MM.1S (cell line): ENCODE data around the gene HLA-DMB.

Experiments used
- DNase-seq: peaks from one replicate; pipeline ENCODE4 v3.0.0-alpha.2; 2015
- H2AFZ ChIP-seq: fragments of 300-600 bp; sonication (generic); 2 replicates; pipeline ENCODE4 v1.6.0; 2016; ENCODE audit warnings: antibody characterized with exemption, low read length
- H3F3A ChIP-seq: fragments of 300-600 bp; sonication (generic); 2 replicates; pipeline ENCODE4 v1.6.1; 2016; ENCODE audit warnings: mild to moderate bottlenecking, antibody characterized with exemption, low read length, moderate library complexity, mixed read lengths; ENCODE audit not compliant: insufficient read depth
- H3K27ac ChIP-seq: fragments of 300-600 bp; sonication (generic); 2 replicates; pipeline ENCODE4 v1.5.1; 2016; ENCODE audit warnings: mild to moderate bottlenecking, low read length
- H3K27me3 ChIP-seq: fragments of 300-600 bp; sonication (generic); replicated peaks from 2 replicates; pipeline ENCODE4 v1.6.0; 2016; ENCODE audit warnings: low read length; ENCODE audit not compliant: insufficient read depth
- H3K36me3 ChIP-seq: fragments of 300-600 bp; sonication (generic); replicated peaks from 2 replicates; pipeline ENCODE4 v1.6.1; 2016; ENCODE audit warnings: mild to moderate bottlenecking, low read length, mixed read lengths; ENCODE audit not compliant: insufficient read depth
- H3K4me1 ChIP-seq: fragments of 300-600 bp; sonication (generic); 2 replicates; pipeline ENCODE4 v1.6.1; 2016; ENCODE audit warnings: low read length, mixed read lengths
- H3K4me2 ChIP-seq: fragments of 300-600 bp; sonication (generic); 2 replicates; pipeline ENCODE4 v1.6.0; 2016; ENCODE audit warnings: low read depth, low read length
- H3K4me3 ChIP-seq: fragments of 300-600 bp; sonication (generic); 2 replicates; pipeline ENCODE4 v1.5.1; 2016; ENCODE audit warnings: low read length, mixed read lengths
- H3K79me2 ChIP-seq: fragments of 300-600 bp; sonication (generic); 2 replicates; pipeline ENCODE4 v1.6.1; 2016; ENCODE audit warnings: mixed run types, low read length, mixed read lengths
- H3K9ac ChIP-seq: fragments of 300-600 bp; sonication (generic); 2 replicates; pipeline ENCODE4 v1.6.1; 2016; ENCODE audit warnings: low read length, mixed read lengths
- H3K9me2 ChIP-seq: fragments of 300-600 bp; sonication (generic); replicated peaks from 2 replicates; pipeline ENCODE4 v1.6.1; 2016; ENCODE audit warnings: mild to moderate bottlenecking, low read length, mixed read lengths; ENCODE audit not compliant: insufficient read depth
- H3K9me3 ChIP-seq: fragments of 300-600 bp; sonication (generic); replicated peaks from 2 replicates; pipeline ENCODE4 v1.6.1; 2016; ENCODE audit warnings: mild to moderate bottlenecking, low read length, mixed read lengths; ENCODE audit not compliant: insufficient read depth
- H4K20me1 ChIP-seq: fragments of 300-600 bp; sonication (generic); 2 replicates; pipeline ENCODE4 v1.6.1; 2016; ENCODE audit warnings: mild to moderate bottlenecking, low read length, moderate library complexity, mixed read lengths; ENCODE audit not compliant: insufficient read depth
- EZH2 ChIP-seq: fragments of 300-600 bp; sonication (generic); optimal IDR thresholded peaks from 2 replicates; pipeline ENCODE3; 2017; ENCODE audit warnings: low read depth, mild to moderate bottlenecking, antibody characterized with exemption, low read length, mixed read lengths
- EZH2phosphoT487 ChIP-seq: fragments of 300-600 bp; sonication (generic); IDR thresholded peaks from 2 replicates; pipeline ENCODE4 v1.6.1; 2018; ENCODE audit warnings: antibody characterized with exemption, low read length
- TF ChIP-seq, protein P1 (sequence below): fragments of 300-600 bp; sonication (generic); IDR thresholded peaks from 2 replicates; pipeline ENCODE4 v1.5.1; 2016; ENCODE audit warnings: antibody characterized with exemption, low read length, mixed read lengths

HLA-DMB gene

DNA sequence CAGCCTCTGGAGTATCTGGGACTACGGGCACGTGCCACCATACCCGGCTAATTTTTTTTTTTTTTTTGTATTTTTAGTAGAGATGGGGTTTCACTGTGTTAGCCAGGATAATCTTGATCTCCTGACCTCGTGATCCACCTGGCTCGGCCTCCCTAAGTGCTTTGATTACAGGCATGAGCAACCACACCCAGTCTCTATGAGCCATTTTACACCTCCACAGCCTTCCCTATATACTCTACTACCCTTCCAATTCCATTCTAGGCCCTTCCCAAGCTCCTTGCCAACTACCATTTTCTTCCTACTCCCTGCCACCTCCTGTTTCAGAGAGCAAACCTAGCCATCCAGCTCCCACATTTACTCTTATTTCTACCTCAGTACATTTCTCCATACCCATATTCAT is 19.7 kb upstream of the HLA-DMB start:
- Histone ChIP-seq H3K4me1 (no peaks in the 10 kb centered on the region; the same call in 1 of the 2 replicates), H3K4me3 (no peak overlapping the region), H3K9me3 (no peaks in the 10 kb centered on the region), H3K36me3 (no peaks in the 10 kb centered on the region), H3K9ac (no peak overlapping the region), H4K20me1 (no peaks in the 10 kb centered on the region), H3K79me2 (no peaks in the 10 kb centered on the region), H3F3A (no peaks in the 10 kb centered on the region), H2AFZ (no peak overlapping the region), H3K9me2 (no peaks in the 10 kb centered on the region), H3K27me3 (no peaks in the 10 kb centered on the region), H3K4me2 (no peak overlapping the region), H3K27ac (no peak overlapping the region)
- TF ChIP-seq EZH2 = no peak
- no peak for TF ChIP-seq EZH2phosphoT487
- TF ChIP-seq, protein P1, sequence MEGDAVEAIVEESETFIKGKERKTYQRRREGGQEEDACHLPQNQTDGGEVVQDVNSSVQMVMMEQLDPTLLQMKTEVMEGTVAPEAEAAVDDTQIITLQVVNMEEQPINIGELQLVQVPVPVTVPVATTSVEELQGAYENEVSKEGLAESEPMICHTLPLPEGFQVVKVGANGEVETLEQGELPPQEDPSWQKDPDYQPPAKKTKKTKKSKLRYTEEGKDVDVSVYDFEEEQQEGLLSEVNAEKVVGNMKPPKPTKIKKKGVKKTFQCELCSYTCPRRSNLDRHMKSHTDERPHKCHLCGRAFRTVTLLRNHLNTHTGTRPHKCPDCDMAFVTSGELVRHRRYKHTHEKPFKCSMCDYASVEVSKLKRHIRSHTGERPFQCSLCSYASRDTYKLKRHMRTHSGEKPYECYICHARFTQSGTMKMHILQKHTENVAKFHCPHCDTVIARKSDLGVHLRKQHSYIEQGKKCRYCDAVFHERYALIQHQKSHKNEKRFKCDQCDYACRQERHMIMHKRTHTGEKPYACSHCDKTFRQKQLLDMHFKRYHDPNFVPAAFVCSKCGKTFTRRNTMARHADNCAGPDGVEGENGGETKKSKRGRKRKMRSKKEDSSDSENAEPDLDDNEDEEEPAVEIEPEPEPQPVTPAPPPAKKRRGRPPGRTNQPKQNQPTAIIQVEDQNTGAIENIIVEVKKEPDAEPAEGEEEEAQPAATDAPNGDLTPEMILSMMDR = no peak
- no peak for DNase-seq

DNA sequence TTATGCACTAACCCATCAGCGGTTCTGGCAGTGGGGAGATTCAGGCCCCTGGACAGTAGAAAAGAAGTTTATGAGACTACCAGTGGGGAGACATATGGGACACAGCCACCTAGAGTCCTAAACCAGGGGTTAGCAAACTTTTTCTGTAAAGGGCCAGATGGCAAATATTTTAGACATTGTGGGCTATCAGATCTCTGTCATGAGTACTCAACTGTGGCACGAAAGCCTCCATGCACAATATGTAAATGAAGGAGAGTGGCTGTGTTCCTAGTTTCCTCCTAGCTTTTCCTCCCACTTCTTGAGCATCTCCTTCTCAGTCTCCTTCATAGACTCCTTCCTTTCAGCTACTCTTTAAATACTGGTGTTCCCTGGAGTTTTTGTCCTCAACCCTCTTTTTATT is 15.3 kb upstream of the HLA-DMB start:
- no peaks in the 10 kb centered on the region for H3K36me3 ChIP-seq
- H3K9ac ChIP-seq = no peak overlapping the region
- H3K4me3 ChIP-seq = no peak overlapping the region
- TF ChIP-seq, protein P1 = no peak
- no peak for TF ChIP-seq EZH2phosphoT487
- no peak for TF ChIP-seq EZH2
- H3K79me2 ChIP-seq = no peaks in the 10 kb centered on the region; the same call in 1 of the 2 replicates
- H3K9me3 ChIP-seq = no peaks in the 10 kb centered on the region
- peaks cover 29% of the 10 kb centered on the region for H3K4me1 ChIP-seq
- no peak for DNase-seq
- no peak overlapping the region for H2AFZ ChIP-seq
- H3F3A ChIP-seq = no peaks in the 10 kb centered on the region
- H3K4me2 ChIP-seq = no peak overlapping the region
- no peaks in the 10 kb centered on the region for H3K27me3 ChIP-seq
- H3K27ac ChIP-seq = no peak overlapping the region
- H4K20me1 ChIP-seq = no peaks in the 10 kb centered on the region
- H3K9me2 ChIP-seq = no peaks in the 10 kb centered on the region

DNA sequence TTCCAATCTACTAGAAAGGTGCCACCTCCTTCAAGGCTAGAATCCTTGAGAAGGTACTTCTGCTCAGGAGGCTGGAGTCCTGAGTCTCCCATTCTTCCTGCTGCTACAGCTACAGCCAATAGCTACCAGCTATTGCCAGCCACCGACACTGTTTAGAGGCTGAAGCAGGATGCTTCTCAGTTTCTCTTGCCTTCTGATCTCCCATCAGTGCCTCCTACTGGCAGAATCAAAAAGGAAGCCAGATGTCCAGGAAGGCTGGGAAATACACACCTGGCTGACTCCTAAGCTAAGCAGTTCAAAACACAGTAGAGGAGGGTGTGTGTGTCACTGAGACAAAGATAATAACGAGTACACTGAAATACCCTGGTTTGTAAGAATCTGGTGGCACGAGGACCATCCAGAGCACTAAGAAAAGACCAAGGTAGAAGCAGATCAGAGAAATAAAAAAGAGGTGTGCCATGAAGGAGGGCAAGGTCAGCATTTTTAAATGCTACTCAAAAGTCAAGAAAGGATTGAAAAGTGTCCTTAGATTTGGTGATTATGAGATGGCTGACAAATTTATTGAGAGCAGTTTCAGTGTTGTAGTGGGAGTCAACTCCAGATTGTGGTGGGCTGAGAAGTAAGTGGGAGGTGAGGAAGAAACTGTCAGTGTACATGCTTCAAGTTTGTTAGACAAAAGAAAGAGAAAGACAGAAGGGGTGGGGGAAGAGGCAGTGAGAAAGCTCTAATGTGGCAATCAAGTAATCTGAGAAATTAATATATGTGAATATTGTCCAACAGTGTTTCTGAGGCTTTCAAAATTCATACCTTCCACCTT is 14.4 kb upstream of the HLA-DMB start:
- H3K9ac ChIP-seq = no peak overlapping the region

More for the DNA sequence above, 14.4 kb upstream of the HLA-DMB start:
- peak; percentile 59 for DNase-seq
- H3K36me3 ChIP-seq = no peaks in the 10 kb centered on the region
- H2AFZ ChIP-seq = 0 out of 2 replicates have a peak overlapping the region, but pooled peaks have one; percentile 4
- no peaks in the 10 kb centered on the region for H4K20me1 ChIP-seq
- H3K4me3 ChIP-seq = no peak overlapping the region
- no peaks in the 10 kb centered on the region for H3F3A ChIP-seq
- H3K79me2 ChIP-seq = no peaks in the 10 kb centered on the region; the same call in 1 of the 2 replicates
- H3K27ac ChIP-seq = no peak overlapping the region
- H3K9me3 ChIP-seq = no peaks in the 10 kb centered on the region
- TF ChIP-seq EZH2 = no peak
- TF ChIP-seq, protein P1 = peak; percentile 75
- peaks cover 29% of the 10 kb centered on the region for H3K4me1 ChIP-seq
- peak overlapping the region; percentile 19; the same call in 1 of the 2 replicates for H3K4me2 ChIP-seq
- no peaks in the 10 kb centered on the region for H3K27me3 ChIP-seq
- no peaks in the 10 kb centered on the region for H3K9me2 ChIP-seq
